Measurements from ENCODE around the gene OR5M8. TPM values are rescaled to one million over a fixed set of nuclear protein-coding genes. Genes with fewer than 3 reads are reported as not detected.

The OR5M8 gene
- total RNA-seq, result not detected in 2 replicates

DNA sequence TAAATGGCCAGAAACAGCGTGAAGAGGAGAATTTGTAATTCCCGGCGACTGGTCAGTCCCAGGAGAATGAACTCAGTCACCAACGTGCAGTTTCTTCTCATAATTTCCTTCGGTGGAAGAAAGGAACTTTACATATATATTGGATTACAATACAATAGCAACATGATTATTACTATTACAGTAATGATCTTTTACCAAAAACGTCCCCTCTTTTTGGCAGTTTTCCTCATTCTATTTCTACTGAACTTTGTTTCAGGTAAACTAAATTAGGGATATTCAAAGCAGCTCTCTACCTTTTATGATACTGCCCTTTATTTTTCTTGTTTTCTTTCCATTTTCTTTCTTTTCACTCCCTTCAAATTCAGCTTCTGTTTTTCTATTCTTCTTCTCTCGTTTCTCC lies at the start of gene OR5M8:
Gene OR5M8 (minus strand): TSS at position 101 of the 400 bp plus-strand sequence. CDS start 0 bp downstream, at position 101.

GRCh38 chr11:56473252-56473651 lies 17.9 kb downstream of the OR5M8 start, which contains the start of gene OR5M3:
Gene OR5M3, minus strand, starts transcription at chr11:56473352. Its CDS starts 2,855 bp downstream, at chr11:56470497.

Other genes with a start within 250 kb of the OR5M8 start
- gene OR5T3, start 239.1 kb downstream of the OR5M8 start, total RNA-seq, result not detected in 2 replicates
- gene OR5T1, start 217.2 kb downstream of the OR5M8 start, total RNA-seq, result not detected in 2 replicates
- not detected in 2 replicates for gene OR8H1, start 199.1 kb downstream of the OR5M8 start, total RNA-seq
- gene OR8K3, start 176.2 kb downstream of the OR5M8 start, total RNA-seq, result not detected in 2 replicates
- not detected in 2 replicates for gene OR8K1, start 145.3 kb downstream of the OR5M8 start, total RNA-seq
- not detected in 2 replicates for gene OR8J1, start 137.1 kb downstream of the OR5M8 start, total RNA-seq
- gene OR8U1, start 115.7 kb downstream of the OR5M8 start, total RNA-seq, result not detected in 2 replicates
- not detected in 2 replicates for gene OR5AL1, start 78.7 kb downstream of the OR5M8 start, total RNA-seq
- gene OR5M3, start 18.0 kb downstream of the OR5M8 start, total RNA-seq, result not detected in 2 replicates
- not detected in 2 replicates for gene OR5M11, start 51.9 kb upstream of the OR5M8 start, total RNA-seq
- gene OR5M10, start 86.4 kb upstream of the OR5M8 start, total RNA-seq, result not detected in 2 replicates
- gene OR5M1, start 123.5 kb upstream of the OR5M8 start, total RNA-seq, result not detected in 2 replicates
- not detected in 2 replicates for gene OR5AP2, start 151.1 kb upstream of the OR5M8 start, total RNA-seq
- gene OR5AR1, start 172.3 kb upstream of the OR5M8 start, total RNA-seq, result not detected in 2 replicates
- not detected in 2 replicates for gene OR9G1, start 207.7 kb upstream of the OR5M8 start, total RNA-seq

Measured in regular cardiac myocyte (primary cell).